Measurements from ENCODE around the gene HTT. TPM values are rescaled to one million over a fixed set of nuclear protein-coding genes. Genes with fewer than 3 reads are reported as not detected.

Gene HTT
- 10 to 100 TPM; 72.0 to 83.7 TPM for total RNA-seq

DNA sequence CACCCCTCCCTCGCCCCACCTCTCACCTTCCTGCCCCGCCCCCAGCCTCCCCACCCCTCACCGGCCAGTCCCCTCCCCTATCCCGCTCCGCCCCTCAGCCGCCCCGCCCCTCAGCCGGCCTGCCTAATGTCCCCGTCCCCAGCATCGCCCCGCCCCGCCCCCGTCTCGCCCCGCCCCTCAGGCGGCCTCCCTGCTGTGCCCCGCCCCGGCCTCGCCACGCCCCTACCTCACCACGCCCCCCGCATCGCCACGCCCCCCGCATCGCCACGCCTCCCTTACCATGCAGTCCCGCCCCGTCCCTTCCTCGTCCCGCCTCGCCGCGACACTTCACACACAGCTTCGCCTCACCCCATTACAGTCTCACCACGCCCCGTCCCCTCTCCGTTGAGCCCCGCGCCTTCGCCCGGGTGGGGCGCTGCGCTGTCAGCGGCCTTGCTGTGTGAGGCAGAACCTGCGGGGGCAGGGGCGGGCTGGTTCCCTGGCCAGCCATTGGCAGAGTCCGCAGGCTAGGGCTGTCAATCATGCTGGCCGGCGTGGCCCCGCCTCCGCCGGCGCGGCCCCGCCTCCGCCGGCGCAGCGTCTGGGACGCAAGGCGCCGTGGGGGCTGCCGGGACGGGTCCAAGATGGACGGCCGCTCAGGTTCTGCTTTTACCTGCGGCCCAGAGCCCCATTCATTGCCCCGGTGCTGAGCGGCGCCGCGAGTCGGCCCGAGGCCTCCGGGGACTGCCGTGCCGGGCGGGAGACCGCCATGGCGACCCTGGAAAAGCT lies at the start of gene HTT, which contains the start of gene HTT-AS:
Gene HTT, plus strand, starts transcription at position 604 of the 768 bp plus-strand sequence. Its CDS starts 145 bp downstream, at position 749.
Gene HTT-AS, minus strand, starts transcription at position 461 of the 768 bp plus-strand sequence.
- ChIA-PET CTCF (interaction anchor here (0.7 to 1.4 kb wide), 2 partner anchors 19 to 33 kb away, joined by 3 to 6 read pairs; no protein-coding TSS in a partner anchor), POLR2A (no interaction called here)
- H3K4me1 Mint-ChIP-seq: peaks cover 25% of the 10 kb centered on the region
- peak within 1 kb of the TSS; percentile 91 for H3K27ac Mint-ChIP-seq
- H3K36me3 Mint-ChIP-seq (ENCODE audit: low read depth): peaks cover under 1% of the 10 kb centered on the region
- H3K9me3 Mint-ChIP-seq: no peaks in the 10 kb centered on the region
- peak within 1 kb of the TSS; percentile 91 for H3K4me3 Mint-ChIP-seq
- DNase-seq: peak; percentile 97
- no peaks in the 10 kb centered on the region for H3K27me3 Mint-ChIP-seq

GRCh38 chr4:3025881-3026280 lies 48.6 kb upstream of the HTT start:
- ChIA-PET POLR2A (no interaction called here), CTCF (no interaction called here)
- H3K27me3 Mint-ChIP-seq: peaks cover 8% of the 10 kb centered on the region
- peaks cover 4% of the 10 kb centered on the region for H3K4me1 Mint-ChIP-seq
- H3K4me3 Mint-ChIP-seq: no peak overlapping the region
- no peaks in the 10 kb centered on the region for H3K9me3 Mint-ChIP-seq
- no peak overlapping the region for H3K27ac Mint-ChIP-seq
- H3K36me3 Mint-ChIP-seq (ENCODE audit: low read depth): no peaks in the 10 kb centered on the region
- DNase-seq: no peak

- Mint-ChIP-seq H3K9me3 (no peaks in the 10 kb centered on the region), H3K4me3 (no peak overlapping the region), H3K36me3 (ENCODE audit: low read depth) (no peaks in the 10 kb centered on the region), H3K27me3 (peaks cover 8% of the 10 kb centered on the region), H3K4me1 (no peaks in the 10 kb centered on the region), H3K27ac (no peak overlapping the region)
- CTCF ChIA-PET: no interaction called here
- POLR2A ChIA-PET: no interaction called here
- DNase-seq: no peak
These were observed 47.9 kb upstream of the HTT start for GRCh38 chr4:3026540-3026939.

DNA sequence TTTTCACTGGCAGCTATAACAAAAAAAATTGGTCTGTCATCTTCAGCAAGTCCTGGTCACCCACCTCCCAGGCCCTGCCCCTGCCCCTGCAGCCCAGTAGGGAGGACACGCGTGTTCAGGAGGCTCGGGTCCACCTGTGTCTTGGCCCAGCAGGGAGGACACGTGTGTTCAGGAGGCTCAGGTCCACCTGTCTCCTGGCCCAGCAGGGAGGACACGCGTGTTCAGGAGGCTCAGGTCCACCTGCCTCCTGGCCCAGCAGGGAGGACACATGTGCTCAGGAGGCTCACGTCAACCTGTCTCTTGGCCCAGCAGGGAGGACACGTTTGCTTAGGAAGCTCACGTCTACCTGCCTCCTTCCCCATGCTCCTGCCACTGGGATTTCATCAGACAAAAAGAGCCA lies 45.0 kb upstream of the HTT start:
- Mint-ChIP-seq H3K27me3 (peaks cover 3% of the 10 kb centered on the region), H3K27ac (no peak overlapping the region), H3K9me3 (no peaks in the 10 kb centered on the region), H3K4me1 (no peaks in the 10 kb centered on the region), H3K36me3 (ENCODE audit: low read depth) (no peaks in the 10 kb centered on the region), H3K4me3 (no peak overlapping the region)
- ChIA-PET POLR2A (no interaction called here), CTCF (no interaction called here)
- no peak for DNase-seq

GRCh38 chr4:3030566-3031356 lies 43.7 kb upstream of the HTT start:
- Mint-ChIP-seq H3K9me3 (no peaks in the 10 kb centered on the region), H3K4me3 (no peak overlapping the region), H3K27ac (no peak overlapping the region), H3K36me3 (ENCODE audit: low read depth) (no peaks in the 10 kb centered on the region), H3K27me3 (peaks cover 4% of the 10 kb centered on the region), H3K4me1 (no peaks in the 10 kb centered on the region)
- ChIA-PET CTCF (interaction anchor here (1.0 kb wide), 1 partner anchor 14 kb away, joined by 5 read pairs; no protein-coding TSS in a partner anchor), POLR2A (no interaction called here)
- DNase-seq: no peak

GRCh38 chr4:3031357-3032082 lies 43.0 kb upstream of the HTT start:
- H3K27me3 Mint-ChIP-seq: peaks cover 5% of the 10 kb centered on the region
- no peak overlapping the region for H3K27ac Mint-ChIP-seq

DNA sequence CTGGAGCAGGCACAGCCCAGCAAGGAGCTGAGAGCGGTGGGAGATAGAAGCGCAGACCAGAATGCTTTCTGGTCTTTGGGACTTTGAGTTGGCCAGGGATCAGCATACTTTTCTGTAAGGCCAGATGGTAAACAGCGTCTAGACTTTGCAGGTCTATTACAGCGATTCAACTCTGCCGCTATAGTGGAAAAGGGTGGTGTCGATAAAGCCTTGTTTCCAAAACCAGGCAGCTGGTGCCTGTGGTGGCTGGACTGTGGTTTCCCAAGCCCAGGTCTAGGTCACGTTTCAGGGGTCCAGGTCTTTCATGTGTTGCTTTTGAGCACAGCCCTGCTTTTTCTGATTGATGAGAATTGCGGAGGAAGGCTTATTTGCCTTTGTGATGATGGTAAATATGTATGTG lies 40.2 kb upstream of the HTT start:
- Mint-ChIP-seq H3K4me3 (no peak overlapping the region), H3K36me3 (ENCODE audit: low read depth) (no peaks in the 10 kb centered on the region), H3K27ac (no peak overlapping the region), H3K27me3 (peaks cover 8% of the 10 kb centered on the region), H3K4me1 (peaks cover 22% of the 10 kb centered on the region), H3K9me3 (no peaks in the 10 kb centered on the region)
- CTCF ChIA-PET: interaction anchor here (1.2 to 1.3 kb wide), 2 partner anchors 12 to 32 kb away, joined by 3 to 5 read pairs; no protein-coding TSS in a partner anchor
- DNase-seq: no peak
- POLR2A ChIA-PET: no interaction called here

More at GRCh38 chr4:3031357-3032082, 43.0 kb upstream of the HTT start:
- no peaks in the 10 kb centered on the region for H3K4me1 Mint-ChIP-seq
- no peaks in the 10 kb centered on the region for H3K36me3 Mint-ChIP-seq (ENCODE audit: low read depth)
- no peak for DNase-seq
- ChIA-PET POLR2A (no interaction called here), CTCF (interaction anchor here (1.0 to 2.2 kb wide), 3 partner anchors 10 to 69 kb away, joined by 5 read pairs; partner anchors contain the start of genes GRK4 and NOP14)
- no peaks in the 10 kb centered on the region for H3K9me3 Mint-ChIP-seq
- no peak overlapping the region for H3K4me3 Mint-ChIP-seq

DNA sequence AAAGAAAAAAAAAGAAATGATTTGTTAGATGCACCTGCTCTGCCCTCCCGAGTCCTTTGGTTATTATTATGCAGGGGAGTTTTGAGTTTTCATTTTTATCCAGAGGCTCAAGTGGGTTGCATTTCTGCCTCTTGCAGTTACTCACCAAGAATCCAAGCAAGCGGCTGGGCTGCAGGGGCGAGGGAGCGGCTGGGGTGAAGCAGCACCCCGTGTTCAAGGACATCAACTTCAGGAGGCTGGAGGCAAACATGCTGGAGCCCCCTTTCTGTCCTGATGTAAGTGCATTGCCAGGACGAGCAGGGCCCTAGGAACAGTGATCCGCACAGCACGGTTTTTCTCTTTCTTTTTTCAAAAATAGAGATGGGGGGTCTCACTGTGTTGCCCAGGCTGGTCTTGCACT lies 39.2 kb upstream of the HTT start:
- Mint-ChIP-seq H3K36me3 (ENCODE audit: low read depth) (no peaks in the 10 kb centered on the region), H3K9me3 (no peaks in the 10 kb centered on the region), H3K4me1 (peaks cover 27% of the 10 kb centered on the region), H3K27ac (no peak overlapping the region), H3K27me3 (peaks cover 8% of the 10 kb centered on the region), H3K4me3 (no peak overlapping the region)
- ChIA-PET POLR2A (no interaction called here), CTCF (interaction anchor here (0.5 kb wide), 1 partner anchor 21 kb away, joined by 3 read pairs; no protein-coding TSS in a partner anchor)
- no peak for DNase-seq

DNA sequence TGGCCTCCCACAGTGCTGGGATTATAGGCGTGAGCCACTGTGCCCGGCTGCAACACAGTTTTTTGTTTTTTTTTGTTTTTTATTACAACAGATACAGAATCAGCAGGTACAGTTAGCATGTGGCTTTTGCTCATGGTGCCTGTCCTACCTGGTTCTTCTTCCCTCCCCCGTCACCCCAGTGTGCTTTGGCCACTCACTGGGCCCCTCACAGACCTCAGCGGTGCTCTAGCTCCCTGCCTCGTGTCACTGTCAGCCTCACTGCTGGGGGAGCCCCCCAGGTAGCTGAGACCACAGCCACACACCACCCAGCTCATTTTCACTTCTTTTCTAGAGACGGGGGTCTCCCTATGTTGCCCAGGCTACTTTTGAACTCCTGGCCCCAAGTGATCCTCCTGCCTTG lies 38.8 kb upstream of the HTT start:
- Mint-ChIP-seq H3K27ac (no peak overlapping the region), H3K36me3 (ENCODE audit: low read depth) (no peaks in the 10 kb centered on the region), H3K27me3 (peaks cover 8% of the 10 kb centered on the region), H3K4me3 (no peak overlapping the region), H3K9me3 (no peaks in the 10 kb centered on the region), H3K4me1 (peaks cover 30% of the 10 kb centered on the region)
- ChIA-PET POLR2A (no interaction called here), CTCF (interaction anchor here (0.5 kb wide), 1 partner anchor 21 kb away, joined by 3 read pairs; no protein-coding TSS in a partner anchor)
- no peak for DNase-seq

- POLR2A ChIA-PET: no interaction called here
- H3K4me3 Mint-ChIP-seq: no peak overlapping the region
- H3K27ac Mint-ChIP-seq: no peak overlapping the region
- DNase-seq: no peak
- H3K27me3 Mint-ChIP-seq: peaks cover 9% of the 10 kb centered on the region
- CTCF ChIA-PET: interaction anchor here (1.0 to 1.4 kb wide), 3 partner anchors 9 to 62 kb away, joined by 3 to 7 read pairs (median 5); no protein-coding TSS in a partner anchor
- H3K4me1 Mint-ChIP-seq: peaks cover 35% of the 10 kb centered on the region
- H3K9me3 Mint-ChIP-seq: no peaks in the 10 kb centered on the region
- no peaks in the 10 kb centered on the region for H3K36me3 Mint-ChIP-seq (ENCODE audit: low read depth)
These were observed 38.1 kb upstream of the HTT start for GRCh38 chr4:3036131-3036952.

DNA sequence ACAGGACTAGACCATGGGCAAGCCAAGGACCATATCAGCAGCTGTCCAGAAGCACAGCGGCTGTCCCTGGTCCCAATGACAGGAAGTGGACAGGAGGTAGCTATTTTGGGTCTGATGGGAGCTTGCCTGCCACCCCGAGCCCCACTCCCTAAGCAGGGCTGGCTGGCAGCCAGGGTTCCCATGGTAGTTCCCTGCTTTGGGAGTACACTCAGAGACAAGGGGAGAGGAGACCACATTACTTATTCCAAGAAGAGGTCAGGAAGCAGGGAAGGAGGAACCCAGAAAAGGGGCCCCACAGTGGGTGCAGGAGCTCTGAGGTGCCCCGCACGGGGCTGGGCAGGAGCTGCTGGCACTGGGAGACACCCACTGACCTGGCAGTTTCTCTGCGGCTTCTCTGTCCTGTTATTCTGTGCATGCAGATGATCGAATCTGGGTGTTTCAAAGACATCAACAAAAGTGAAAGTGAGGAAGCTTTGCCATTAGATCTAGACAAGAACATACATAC lies 36.5 kb upstream of the HTT start:
- peaks cover 49% of the 10 kb centered on the region for H3K4me1 Mint-ChIP-seq
- H3K4me3 Mint-ChIP-seq: peak overlapping the region; percentile 44
- no peaks in the 10 kb centered on the region for H3K9me3 Mint-ChIP-seq
- CTCF ChIA-PET: interaction anchor here (0.6 to 1.0 kb wide), 9 partner anchors 8 to 352 kb away, joined by 3 to 7 read pairs (median 3); no protein-coding TSS in a partner anchor
- peak overlapping the region; percentile 79 for H3K27ac Mint-ChIP-seq
- peaks cover 7% of the 10 kb centered on the region for H3K27me3 Mint-ChIP-seq
- no peaks in the 10 kb centered on the region for H3K36me3 Mint-ChIP-seq (ENCODE audit: low read depth)
- DNase-seq: peak; percentile 38
- POLR2A ChIA-PET: no interaction called here
